GM18951 (cell line): ENCODE results near the gene ACVRL1.

Source experiments
- POLR2A ChIP-seq: IDR thresholded peaks from 4 replicates; pipeline ENCODE4 v1.6.1; 2011; ENCODE audit warnings: mild to moderate bottlenecking; ENCODE audit not compliant: insufficient read length, insufficient read depth; ENCODE audit errors: extremely low read depth
- in situ Hi-C: fragments of 300-500 bp; cut with MboI; formaldehyde crosslinking; loops from one replicate; pipeline ENCODE4 v1.12.0; 2022; ENCODE audit warnings: low sequenced_read_pairs, mixed read lengths, inconsistent platforms; ENCODE audit not compliant: unreplicated experiment

The ACVRL1 gene

GRCh38 chr12:51972422-51972812, 65.1 kb downstream of the ACVRL1 start:
- no peak for TF ChIP-seq POLR2A
- in situ Hi-C loops, result no loop called here

GRCh38 chr12:51972849-51973273, 65.6 kb downstream of the ACVRL1 start:
- in situ Hi-C loops, result no loop called here
- no peak for TF ChIP-seq POLR2A
